RCC 7860 (cell line): ENCODE measurements around the gene LDLRAD3.
A peak's percentile ranks its signal among the peaks of the same experiment; 100 is the strongest.

Source experiments
- DNase-seq: peaks from one replicate; pipeline ENCODE4 v3.0.0-alpha.2; 2015; ENCODE audit warnings: low spot score
- FAIRE-seq: peaks from 2 replicates; lab custom pipeline; 2012; peaks lifted over from hg19 to GRCh38; lab: Jason Lieb, UNC

LDLRAD3 gene

GRCh38 chr11:36251823-36252222 is 308.0 kb downstream of the LDLRAD3 start:
- no peak for FAIRE-seq
- DNase-seq: no peak

- DNase-seq: no peak
- no peak for FAIRE-seq
Observed at GRCh38 chr11:36253238-36253637, 309.4 kb downstream of the LDLRAD3 start.

GRCh38 chr11:36254713-36255112 is 310.9 kb downstream of the LDLRAD3 start:
- no peak for FAIRE-seq
- DNase-seq: no peak

- peak; percentile 68 for FAIRE-seq
- peak; percentile 54 for DNase-seq
Observed at GRCh38 chr11:36257351-36257750, 313.5 kb downstream of the LDLRAD3 start.

- DNase-seq: peak; percentile 29
Observed at GRCh38 chr11:36258730-36259360, 315.0 kb downstream of the LDLRAD3 start.

GRCh38 chr11:36261094-36261493 is 317.2 kb downstream of the LDLRAD3 start:
- no peak for FAIRE-seq

More at GRCh38 chr11:36258730-36259360, 315.0 kb downstream of the LDLRAD3 start:
- no peak for FAIRE-seq

GRCh38 chr11:36264011-36264972 is 320.4 kb downstream of the LDLRAD3 start:
- no peak for FAIRE-seq
- no peak for DNase-seq

More at GRCh38 chr11:36261094-36261493, 317.2 kb downstream of the LDLRAD3 start:
- DNase-seq: no peak

GRCh38 chr11:36264973-36265344 is 321.1 kb downstream of the LDLRAD3 start:
- FAIRE-seq (no peak), DNase-seq (no peak)

GRCh38 chr11:36265793-36266628 is 322.1 kb downstream of the LDLRAD3 start:
- DNase-seq: peak; percentile 26
- FAIRE-seq: no peak

GRCh38 chr11:36266767-36267166 is 322.9 kb downstream of the LDLRAD3 start:
- DNase-seq (no peak), FAIRE-seq (no peak)

- DNase-seq: no peak
- FAIRE-seq: no peak
Observed at GRCh38 chr11:36268337-36268985, 324.6 kb downstream of the LDLRAD3 start.

GRCh38 chr11:36270701-36271100 is 326.8 kb downstream of the LDLRAD3 start:
- DNase-seq: no peak
- no peak for FAIRE-seq

GRCh38 chr11:36271794-36272407 is 328.0 kb downstream of the LDLRAD3 start:
- FAIRE-seq: no peak
- DNase-seq: no peak

- FAIRE-seq (no peak), DNase-seq (no peak)
Observed at GRCh38 chr11:36273110-36273509, 329.2 kb downstream of the LDLRAD3 start.

GRCh38 chr11:36274414-36274813 is 330.6 kb downstream of the LDLRAD3 start:
- no peak for DNase-seq
- FAIRE-seq: no peak

- no peak for DNase-seq
- no peak for FAIRE-seq
Observed at GRCh38 chr11:36278531-36279282, 334.8 kb downstream of the LDLRAD3 start.

- DNase-seq: no peak
- no peak for FAIRE-seq
Observed at GRCh38 chr11:36280531-36280930, 336.7 kb downstream of the LDLRAD3 start.
